ENCODE measurements around the gene PSMG1. TPM values are rescaled to one million over a fixed set of nuclear protein-coding genes. Genes with fewer than 3 reads are reported as not detected.

PSMG1 gene
- total and polyA plus RNA-seq, 2 of the 8 experiments (the other 6 are each of a cell fraction or from before 2014, with no cell fraction given), result 50.7 to 93.7 TPM

- no peak overlapping the region for H3K56ac ChIP-seq (replicated peaks; ENCODE audit: insufficient read length, low read depth, low read length)
- H3K27me3 ChIP-seq (replicated peaks in 1 of 4; ENCODE audit: control insufficient read depth in 3 of 4, extremely low read depth in 1 of 4, insufficient read depth in 3 of 4, low read length in 3 of 4), result no peaks in the 10 kb centered on the region
- no peak overlapping the region for H2BK5ac ChIP-seq (ENCODE audit: low read depth, low read length)
- FAIRE-seq, result no peak
- H4K8ac ChIP-seq (ENCODE audit: extremely low read depth, insufficient read depth, low read length), result no peak overlapping the region
- ChIA-PET POLR2A (ENCODE audit: partially characterized antibody) (interaction anchor here (0.9 kb wide), 1 partner anchor 9 kb away, joined by 3 read pairs; no protein-coding TSS in a partner anchor), CTCF (ENCODE audit: partially characterized antibody) (interaction anchor here (1.2 kb wide), 1 partner anchor 9 kb away, joined by 5 read pairs; no protein-coding TSS in a partner anchor)
- no peaks in the 10 kb centered on the region for H3K4me1 ChIP-seq (replicated peaks in 1 of 4; ENCODE audit: control insufficient read depth in 3 of 4, insufficient read depth in 4 of 4, low read length in 3 of 4)
- H3K23me2 ChIP-seq (ENCODE audit: low read depth, low read length), result no peaks in the 10 kb centered on the region; the same call in 1 of the 2 replicates
- H4K5ac ChIP-seq (ENCODE audit: insufficient read length, low read depth, low read length), result no peak overlapping the region
- H2BK12ac ChIP-seq (ENCODE audit: low read depth, low read length), result no peak overlapping the region
- no peaks in the 10 kb centered on the region for H3K79me1 ChIP-seq (ENCODE audit: low read depth, low read length)
- peaks cover 15 to 82% (median 40%) of the 10 kb centered on the region in 4 experiments; a peak in 7 of 8 replicates for H3K36me3 ChIP-seq (ENCODE audit: control insufficient read depth in 2 of 4, insufficient read depth in 4 of 4, low read length in 3 of 4)
- WGBS, 2 experiments (ENCODE audit: extremely low coverage in 1 of 2, insufficient coverage in 1 of 2, insufficient read length in 1 of 2, insufficient replicate concordance in 2 of 2, low coverage in 1 of 2, low lambda C conversion rate in 2 of 2, missing lambda C conversion rate in 1 of 2), result 85% methylated on average over 2 of the region's 2 CpGs; no CpG with 5 or more reads in 1 of the 2 experiments
- no peak overlapping the region for H3K4ac ChIP-seq (replicated peaks; ENCODE audit: insufficient read length, low read depth, low read length)
- no peak overlapping the region for H2BK15ac ChIP-seq (ENCODE audit: low read length)
- H3K18ac ChIP-seq (ENCODE audit: extremely low read depth, low read length), result no peak overlapping the region
- peaks cover 2 to 4% of the 10 kb centered on the region in 2 experiments for H4K20me1 ChIP-seq (replicated peaks in 1 of 2; ENCODE audit: control insufficient read depth in 1 of 2, insufficient read depth in 2 of 2, low read length in 2 of 2)
- H3K9ac ChIP-seq (replicated peaks in 1 of 4; ENCODE audit: extremely low read depth in 1 of 4, low read depth in 3 of 4, low read length in 3 of 4), result no peak overlapping the region
- no peak overlapping the region for H3K4me3 ChIP-seq (ENCODE audit: extremely low read depth in 1 of 4, insufficient read depth in 2 of 4, low read depth in 3 of 4, low read length in 4 of 4)
- H2AK5ac ChIP-seq (ENCODE audit: low read depth, low read length), result no peak overlapping the region
- H3K14ac ChIP-seq (ENCODE audit: insufficient read length), result no peak overlapping the region
- no peak overlapping the region for H2AFZ ChIP-seq (ENCODE audit: low read length)
- H3K23ac ChIP-seq (ENCODE audit: insufficient read length), result no peak overlapping the region
- no peak overlapping the region for H4K91ac ChIP-seq (replicated peaks; ENCODE audit: insufficient read length, low read length)
- H3K27ac ChIP-seq (ENCODE audit: low read depth, low read length), result no peak overlapping the region
- H2BK20ac ChIP-seq (ENCODE audit: low read length), result no peak overlapping the region
- no peak for DNase-seq (ENCODE audit: low read depth in 1 of 2, low spot score in 2 of 2)
- no peak overlapping the region for H2BK120ac ChIP-seq (replicated peaks; ENCODE audit: low read depth, low read length)
- no peaks in the 10 kb centered on the region for H3K79me2 ChIP-seq (ENCODE audit: control insufficient read depth in 1 of 2, insufficient read depth in 2 of 2, low read length in 2 of 2)
- H3K9me3 ChIP-seq (ENCODE audit: insufficient read depth in 2 of 2, low read depth in 1 of 2, low read length in 1 of 2), result no peaks in the 10 kb centered on the region
- H3K4me2 ChIP-seq (ENCODE audit: insufficient read depth in 1 of 2, low read depth in 2 of 2, low read length in 2 of 2), result no peak overlapping the region
- no peak for TF ChIP-seq EZH2 (IDR thresholded peaks at IDR 0.05; ENCODE audit: low read depth, low read length, severe bottlenecking)
- TF ChIP-seq RAD21 (IDR thresholded peaks at IDR 0.05 in 1 of 2, conservative IDR thresholded peaks at IDR 0.05 in 1 of 2; ENCODE audit: low read depth in 2 of 2, low read length in 2 of 2), result no peak
- no peak for TF ChIP-seq GABPA (IDR thresholded peaks at IDR 0.05; ENCODE audit: borderline replicate concordance, insufficient read depth, low read length)
- TF ChIP-seq CTBP2 (IDR thresholded peaks at IDR 0.05; ENCODE audit: borderline replicate concordance, insufficient read depth, insufficient read length, low read length), result no peak
- TF ChIP-seq YY1 (IDR thresholded peaks at IDR 0.05; ENCODE audit: low read depth, low read length), result no peak
- TF ChIP-seq ATF3 (IDR thresholded peaks at IDR 0.05; ENCODE audit: insufficient read depth, low read depth, low read length), result no peak
- TF ChIP-seq HDAC2 (IDR thresholded peaks at IDR 0.05; ENCODE audit: borderline replicate concordance in 1 of 2, low read depth in 2 of 2, low read length in 2 of 2), result no peak
- no peak for TF ChIP-seq JUND (IDR thresholded peaks at IDR 0.05; ENCODE audit: low read length)
These were observed 15.5 kb upstream of the PSMG1 start for GRCh38 chr21:39198800-39199199.

Measured in H1 (cell line).